Globus pallidus (tissue), 1 donor: ENCODE results near the gene CENPU.
"Not testable (repeated sequence)": the region's sequence is repeated elsewhere in the genome, so short reads cannot be mapped to it uniquely, and the experiment has no call there.

Source experiments
- DNase-seq: peaks from one replicate; pipeline ENCODE4 v3.0.0-alpha.2; 2015; ENCODE audit warnings: low spot score

Gene CENPU

GRCh38 chr4:184751585-184751956 lies 17.7 kb upstream of the CENPU start:
- no peak for DNase-seq

GRCh38 chr4:184750926-184751584 lies 17.2 kb upstream of the CENPU start:
- DNase-seq: no peak

GRCh38 chr4:184748251-184748652 lies 14.4 kb upstream of the CENPU start:
- DNase-seq: no peak

GRCh38 chr4:184747034-184747830 lies 13.3 kb upstream of the CENPU start:
- no peak for DNase-seq

- DNase-seq: peak; percentile 83
Observed at GRCh38 chr4:184745831-184746795, 12.2 kb upstream of the CENPU start.

GRCh38 chr4:184744236-184744635 lies 10.3 kb upstream of the CENPU start:
- DNase-seq: no peak

GRCh38 chr4:184743650-184744049 lies 9.8 kb upstream of the CENPU start:
- DNase-seq: no peak

- not testable (repeated sequence) for DNase-seq
Observed at GRCh38 chr4:184741651-184742050, 7.8 kb upstream of the CENPU start.

- DNase-seq: no peak
Observed at GRCh38 chr4:184740980-184741391, 7.1 kb upstream of the CENPU start.

GRCh38 chr4:184739575-184739974 lies 5.7 kb upstream of the CENPU start:
- DNase-seq: not testable (repeated sequence)

- DNase-seq: no peak
Observed at GRCh38 chr4:184734758-184735157, 862 bp upstream of the CENPU start.

GRCh38 chr4:184732126-184732525 lies 1.8 kb downstream of the CENPU start:
- no peak for DNase-seq

- DNase-seq: no peak
Observed at GRCh38 chr4:184731056-184731455, 2.8 kb downstream of the CENPU start.

- DNase-seq: no peak
Observed at GRCh38 chr4:184729946-184730345, 4.0 kb downstream of the CENPU start.

- no peak for DNase-seq
Observed at GRCh38 chr4:184728858-184729257, 5.0 kb downstream of the CENPU start.

GRCh38 chr4:184727430-184727829 lies 6.5 kb downstream of the CENPU start:
- DNase-seq: no peak

- DNase-seq: no peak
Observed at GRCh38 chr4:184722798-184723197, 11.1 kb downstream of the CENPU start.

GRCh38 chr4:184721254-184721653 lies 12.6 kb downstream of the CENPU start:
- DNase-seq: no peak

GRCh38 chr4:184719407-184719806 lies 14.5 kb downstream of the CENPU start:
- DNase-seq: no peak

GRCh38 chr4:184715526-184715925 lies 18.4 kb downstream of the CENPU start:
- DNase-seq: no peak

GRCh38 chr4:184713887-184714286 lies 20.0 kb downstream of the CENPU start:
- no peak for DNase-seq

- no peak for DNase-seq
Observed at GRCh38 chr4:184712322-184712721, 21.6 kb downstream of the CENPU start.
